ENCODE results near the gene TBL1Y.

DNA sequence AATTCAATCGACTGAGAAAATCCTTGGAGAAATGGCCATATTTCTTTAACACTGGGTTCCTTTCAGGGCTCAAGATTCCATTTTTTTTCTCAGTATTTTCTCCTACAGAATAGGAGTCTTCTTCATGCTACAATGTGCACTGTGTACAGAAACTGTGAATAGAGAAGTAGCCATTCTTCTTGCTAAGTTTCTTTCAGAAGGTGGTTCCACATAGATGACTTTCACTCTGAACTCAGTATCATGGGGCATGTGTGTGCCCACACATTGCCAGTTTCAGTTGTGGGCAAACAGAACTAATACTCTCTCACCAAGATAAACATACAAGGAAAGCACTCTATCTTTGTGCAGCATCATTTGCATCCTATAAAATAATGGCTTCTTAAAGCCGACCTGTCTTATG is 89.4 kb downstream of the TBL1Y start:
- TF ChIP-seq, protein P1, sequence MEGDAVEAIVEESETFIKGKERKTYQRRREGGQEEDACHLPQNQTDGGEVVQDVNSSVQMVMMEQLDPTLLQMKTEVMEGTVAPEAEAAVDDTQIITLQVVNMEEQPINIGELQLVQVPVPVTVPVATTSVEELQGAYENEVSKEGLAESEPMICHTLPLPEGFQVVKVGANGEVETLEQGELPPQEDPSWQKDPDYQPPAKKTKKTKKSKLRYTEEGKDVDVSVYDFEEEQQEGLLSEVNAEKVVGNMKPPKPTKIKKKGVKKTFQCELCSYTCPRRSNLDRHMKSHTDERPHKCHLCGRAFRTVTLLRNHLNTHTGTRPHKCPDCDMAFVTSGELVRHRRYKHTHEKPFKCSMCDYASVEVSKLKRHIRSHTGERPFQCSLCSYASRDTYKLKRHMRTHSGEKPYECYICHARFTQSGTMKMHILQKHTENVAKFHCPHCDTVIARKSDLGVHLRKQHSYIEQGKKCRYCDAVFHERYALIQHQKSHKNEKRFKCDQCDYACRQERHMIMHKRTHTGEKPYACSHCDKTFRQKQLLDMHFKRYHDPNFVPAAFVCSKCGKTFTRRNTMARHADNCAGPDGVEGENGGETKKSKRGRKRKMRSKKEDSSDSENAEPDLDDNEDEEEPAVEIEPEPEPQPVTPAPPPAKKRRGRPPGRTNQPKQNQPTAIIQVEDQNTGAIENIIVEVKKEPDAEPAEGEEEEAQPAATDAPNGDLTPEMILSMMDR (IDR thresholded peaks at IDR 0.05) = no peak
- no peak for TF ChIP-seq POLR2A (IDR thresholded peaks at IDR 0.05)

All from gastroesophageal sphincter (tissue), 3 donors.